IPS-NIHi11 (cell line): Measurements from ENCODE around the gene CCN6.

Source experiments
- DNase-seq: peaks from one replicate; pipeline ENCODE4 v3.0.0; 2012; ENCODE audit warnings: mixed read lengths, low spot score

The CCN6 gene

DNA sequence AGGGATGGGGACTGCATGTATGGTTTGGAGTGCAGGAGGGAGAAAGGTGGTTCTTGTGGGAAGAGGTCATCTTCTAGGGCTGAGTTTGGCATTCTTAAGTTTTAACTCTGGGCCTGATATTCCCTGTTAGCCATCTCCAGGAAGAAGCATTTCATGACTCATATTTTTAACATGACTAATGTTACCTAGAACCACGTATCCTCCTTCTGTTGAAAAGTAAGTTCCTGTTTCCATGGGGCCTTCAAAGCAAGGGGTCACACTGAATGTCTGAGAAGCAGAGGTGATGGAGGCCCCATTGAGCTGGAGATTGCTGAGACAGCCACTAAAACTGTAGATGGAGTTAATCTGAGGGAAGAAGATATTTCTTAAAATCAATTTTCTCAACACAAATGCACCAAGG is 63.6 kb downstream of the CCN6 start:
- DNase-seq = no peak

GRCh38 chr6:112118034-112118433 is 64.1 kb downstream of the CCN6 start:
- no peak for DNase-seq
